Vagina (tissue), 2 donors: ENCODE results near the gene MEIKIN.

Source experiments
- CTCF ChIP-seq, 3 experiments: fragments of 450-650 bp in 2 of 3; fragments of 200-600 bp in 1 of 3; sonication (generic) in 1 of 3; IDR thresholded peaks; one replicate each; pipeline ENCODE4 v1.5.1; 2017 to 2019; ENCODE audit warnings: antibody characterized with exemption in 3 of 3, mild to moderate bottlenecking in 2 of 3, moderate library complexity in 2 of 3
- POLR2A ChIP-seq, 2 donors: fragments of 450-650 bp; IDR thresholded peaks; one replicate each; pipeline ENCODE4 v1.6.1; 2017; ENCODE audit warnings: antibody characterized with exemption in 2 of 2, mild to moderate bottlenecking in 2 of 2, moderate library complexity in 2 of 2
- POLR2AphosphoS5 ChIP-seq, 2 donors: sonication (generic); formaldehyde crosslinking; IDR thresholded peaks; one replicate each; pipeline ENCODE4 v1.9.0; 2017; ENCODE audit warnings: antibody characterized with exemption in 2 of 2, mild to moderate bottlenecking in 2 of 2, low read depth in 1 of 2; ENCODE audit not compliant: insufficient read depth in 1 of 2

- TF ChIP-seq CTCF (IDR thresholded peaks at IDR 0.05) (no peak), POLR2A (IDR thresholded peaks at IDR 0.05) (no peak), POLR2AphosphoS5 (IDR thresholded peaks at IDR 0.05; ENCODE audit: insufficient read depth in 1 of 2, low read depth in 1 of 2) (no peak)
These were observed 13.2 kb downstream of the MEIKIN start for GRCh38 chr5:131932235-131932634.
